Amygdala (tissue), 56 donors: ENCODE results near the gene CDH13.

Source experiments
- DNase-seq, 56 donors: peaks; one replicate each; lab custom pipeline; 2025; lab: John Stamatoyannopoulos, UW

The CDH13 gene

GRCh38 chr16:83603723-83604570 is 977.2 kb downstream of the CDH13 start:
- no peak for DNase-seq

DNA sequence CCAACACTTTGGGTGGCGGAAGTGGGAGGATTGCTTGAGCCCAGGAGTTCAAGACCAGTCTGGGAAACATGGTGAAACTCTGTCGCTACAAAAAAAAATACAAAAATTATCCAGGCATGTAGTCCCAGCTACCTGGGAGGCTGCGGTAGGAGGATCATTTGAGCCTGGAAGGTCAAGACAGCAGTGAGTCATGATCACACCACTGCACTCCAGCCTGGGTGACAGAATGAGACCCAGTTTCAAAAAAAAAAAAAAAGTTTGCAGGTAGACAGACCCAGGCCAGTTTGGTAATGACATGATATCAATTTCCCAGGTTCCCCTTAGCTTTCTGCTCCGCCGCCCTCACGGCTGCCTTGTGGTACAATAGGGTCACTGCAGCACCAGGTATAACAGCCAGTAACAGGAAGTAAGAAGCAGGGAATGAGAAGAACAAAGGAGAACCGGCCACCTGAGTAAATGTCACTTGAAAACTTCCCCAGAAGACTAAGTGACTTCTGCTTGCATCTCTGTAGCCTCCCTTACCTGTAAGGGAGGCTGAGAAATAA is 979.8 kb downstream of the CDH13 start:
- DNase-seq = no peak

- DNase-seq = no peak
These were observed 982.4 kb downstream of the CDH13 start for GRCh38 chr16:83609178-83609577.

DNA sequence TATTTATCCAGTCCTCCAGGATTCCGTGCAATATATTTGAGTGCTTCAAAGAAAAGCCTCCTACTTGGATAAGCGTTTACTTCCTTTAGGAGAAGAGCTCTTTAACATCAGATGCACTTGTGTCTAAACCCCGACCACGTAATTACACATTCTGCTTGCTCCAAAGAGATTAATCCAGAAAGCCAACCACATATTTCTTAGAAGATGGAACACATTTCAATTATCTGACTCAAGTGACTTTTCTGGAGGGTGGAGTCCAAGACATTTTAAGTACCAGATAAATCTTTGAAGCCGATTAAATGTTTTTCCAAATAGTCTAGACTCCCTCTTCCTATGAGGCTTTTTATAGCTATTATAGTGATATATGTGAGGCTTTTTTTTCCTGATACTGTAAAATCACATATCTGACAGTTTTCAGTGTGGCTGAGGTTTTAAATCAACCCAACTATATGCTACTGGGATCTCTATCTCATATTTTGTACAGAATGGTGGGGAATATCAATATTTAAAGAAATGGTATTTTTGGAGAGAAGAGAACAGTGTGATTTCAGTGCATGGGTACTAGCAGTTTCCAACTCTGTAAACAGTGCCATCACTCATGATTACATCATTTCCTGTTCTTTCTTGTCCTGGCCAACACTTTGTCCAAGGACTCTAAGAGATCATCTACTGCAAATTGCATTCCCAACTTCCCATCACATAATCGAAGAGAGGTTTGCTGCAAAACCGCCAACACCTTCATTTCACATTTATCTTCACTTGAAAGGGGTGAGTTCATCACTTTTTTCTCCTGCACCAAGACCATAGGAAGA is 988.6 kb downstream of the CDH13 start:
- no peak for DNase-seq

DNA sequence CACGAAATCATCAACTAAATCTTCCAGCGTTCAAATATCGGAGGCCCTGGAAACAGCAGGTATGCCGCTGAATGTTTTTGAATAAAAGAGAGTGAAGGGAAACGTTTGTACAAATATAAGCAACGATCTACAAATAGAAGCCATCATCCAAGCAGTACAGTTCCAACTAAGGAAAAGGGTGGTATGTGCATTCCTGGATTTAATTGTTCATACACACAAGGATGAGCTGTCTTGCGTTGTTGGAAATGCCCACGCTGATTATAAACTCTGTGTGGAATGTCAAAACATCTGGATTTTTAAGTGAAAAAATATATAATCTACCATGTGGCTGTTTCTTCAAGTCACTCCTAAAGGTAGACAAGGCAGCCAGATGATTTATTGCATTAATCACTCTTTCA is 989.2 kb downstream of the CDH13 start:
- DNase-seq = no peak

- DNase-seq = no peak
These were observed 992.8 kb downstream of the CDH13 start for GRCh38 chr16:83619381-83620150.

DNA sequence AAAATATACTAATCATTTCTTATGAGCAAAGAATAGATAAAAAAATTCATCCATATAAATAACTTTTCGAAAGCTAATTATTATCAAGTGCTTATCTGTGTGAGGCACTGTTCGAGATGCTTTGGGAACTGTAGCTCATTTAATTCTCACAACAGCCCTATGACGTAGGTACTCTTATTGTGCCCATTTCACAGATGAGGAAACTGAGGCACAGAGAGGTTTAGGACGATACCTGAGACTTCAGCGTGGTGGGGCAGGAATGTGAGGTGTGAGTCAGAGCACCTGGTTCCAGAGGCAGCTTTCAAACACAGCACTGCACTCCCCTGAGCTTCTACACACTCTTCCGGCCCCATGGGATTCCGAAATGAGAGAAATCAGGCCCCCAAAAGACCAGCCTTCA is 995.2 kb downstream of the CDH13 start:
- no peak for DNase-seq

DNA sequence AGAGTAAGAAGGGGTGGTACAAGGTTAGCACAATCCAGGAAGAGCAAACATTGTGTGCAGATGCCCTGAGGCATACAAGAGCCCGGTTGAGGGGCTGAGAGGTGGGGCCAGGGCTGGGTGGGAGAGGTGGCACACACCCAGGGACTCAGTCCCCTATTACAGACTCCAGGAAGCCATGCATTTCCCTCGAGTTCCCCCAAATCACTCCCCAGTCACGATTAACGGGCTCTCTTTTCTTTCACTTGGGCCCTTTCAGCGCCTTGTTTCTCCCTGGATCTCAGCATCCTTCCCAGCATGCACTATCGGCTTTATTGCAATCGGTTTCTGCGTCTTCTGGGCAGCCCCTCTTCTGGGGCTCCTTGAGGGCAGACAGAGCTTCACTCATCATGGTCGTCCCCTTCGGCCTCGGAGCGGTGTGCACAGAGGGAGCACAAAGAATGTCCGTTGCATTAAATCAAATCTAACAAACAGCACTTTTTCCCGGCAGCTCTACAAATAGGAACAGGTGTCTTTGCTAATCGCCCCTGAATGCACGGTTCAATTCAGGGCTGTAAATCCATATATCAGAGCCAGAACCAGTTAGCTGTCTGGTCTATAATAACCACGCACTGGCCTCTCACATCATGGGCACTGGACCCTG is 996.4 kb downstream of the CDH13 start:
- DNase-seq = no peak

DNA sequence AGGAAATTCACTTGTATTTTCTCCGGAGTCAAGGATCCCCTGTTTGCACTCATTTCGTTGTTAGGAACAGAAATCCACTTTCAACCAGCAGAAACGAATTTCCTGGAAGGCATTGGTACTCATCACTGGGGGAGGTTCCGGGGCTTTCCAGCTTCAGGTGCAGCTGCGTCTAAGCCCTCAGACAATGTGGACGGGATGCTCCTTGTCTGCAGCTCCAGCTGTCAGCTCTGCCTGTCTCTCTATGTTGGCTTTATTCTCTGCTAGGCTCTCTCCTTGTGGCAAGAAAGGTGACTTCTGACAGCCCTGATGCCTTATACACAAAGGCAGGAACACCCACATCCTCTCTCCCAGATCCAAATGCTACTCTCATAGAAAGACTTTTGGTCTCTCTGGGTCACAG is 997.1 kb downstream of the CDH13 start:
- DNase-seq = no peak

DNA sequence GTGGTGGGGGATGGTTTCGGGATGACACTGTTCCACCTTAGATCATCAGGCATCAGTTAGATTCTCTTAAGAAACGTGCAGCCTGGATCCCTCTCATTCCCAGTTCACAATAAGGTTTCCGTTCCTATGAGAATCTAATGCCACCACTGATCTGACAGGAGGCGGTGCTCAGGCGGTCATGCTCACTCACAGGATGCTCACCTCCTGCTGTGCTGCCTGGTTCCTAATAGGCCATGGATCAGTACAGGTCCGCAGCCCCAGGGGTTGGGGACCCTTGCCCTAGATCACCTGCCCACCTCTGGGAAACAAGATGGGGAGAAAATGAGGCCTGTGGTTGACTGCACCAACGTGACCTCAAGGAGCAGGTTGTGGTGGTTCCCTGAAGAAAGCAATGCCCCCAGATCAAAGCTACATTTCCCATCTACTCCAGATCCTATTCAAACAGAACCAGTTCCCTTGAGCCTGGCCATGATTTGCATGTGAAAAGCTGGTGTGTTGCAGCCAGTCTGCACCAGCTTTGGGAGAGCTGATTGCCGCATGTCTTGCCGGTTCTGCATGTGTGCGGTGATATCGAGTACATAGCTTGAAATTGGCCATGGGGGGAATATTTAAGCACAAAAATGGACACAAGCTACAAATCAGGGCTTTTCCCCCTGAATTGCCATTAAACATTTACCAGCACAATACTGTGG is 997.8 kb downstream of the CDH13 start:
- DNase-seq = no peak

GRCh38 chr16:83626204-83626603 is 999.4 kb downstream of the CDH13 start:
- DNase-seq = no peak

DNA sequence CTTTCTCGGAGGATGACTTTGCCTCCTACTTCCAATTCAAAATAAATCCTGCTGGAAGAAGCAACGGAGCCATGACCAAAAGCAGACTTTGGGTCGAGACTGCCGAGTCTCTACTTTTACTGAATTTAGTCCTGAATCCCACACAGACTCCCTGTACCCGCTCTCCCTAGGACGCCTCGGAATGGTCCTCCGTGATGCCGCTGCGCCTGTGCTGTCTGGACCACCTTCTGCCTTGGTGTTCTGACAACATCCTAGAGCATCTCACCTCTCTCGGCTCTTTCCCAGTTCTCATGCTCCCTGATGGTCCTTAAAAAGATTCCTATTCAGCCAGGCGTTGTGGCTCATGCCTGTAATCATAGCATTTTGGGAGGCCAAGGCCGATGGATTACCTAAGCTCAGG is 999.9 kb downstream of the CDH13 start:
- no peak for DNase-seq

- no peak for DNase-seq
These were observed 1001.2 kb downstream of the CDH13 start for GRCh38 chr16:83627996-83628395.

DNA sequence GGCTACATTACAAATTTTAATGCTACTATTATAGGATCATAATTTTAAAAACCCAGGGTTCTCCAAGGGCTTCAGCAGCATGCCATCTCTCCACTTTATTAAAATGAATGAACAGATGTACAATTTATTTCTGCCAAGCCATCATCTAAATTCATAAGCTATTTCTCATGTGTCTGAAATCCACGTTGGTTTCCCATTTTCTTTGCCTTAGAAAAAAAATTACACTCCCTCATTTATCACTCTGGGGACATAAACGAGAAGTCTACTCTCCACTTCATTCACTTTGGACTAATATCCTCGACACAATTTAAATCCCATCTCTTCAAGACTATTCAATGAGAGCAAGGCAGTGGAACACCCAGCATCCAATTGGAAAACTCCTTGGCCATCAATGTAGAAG is 1002.7 kb downstream of the CDH13 start:
- no peak for DNase-seq

DNA sequence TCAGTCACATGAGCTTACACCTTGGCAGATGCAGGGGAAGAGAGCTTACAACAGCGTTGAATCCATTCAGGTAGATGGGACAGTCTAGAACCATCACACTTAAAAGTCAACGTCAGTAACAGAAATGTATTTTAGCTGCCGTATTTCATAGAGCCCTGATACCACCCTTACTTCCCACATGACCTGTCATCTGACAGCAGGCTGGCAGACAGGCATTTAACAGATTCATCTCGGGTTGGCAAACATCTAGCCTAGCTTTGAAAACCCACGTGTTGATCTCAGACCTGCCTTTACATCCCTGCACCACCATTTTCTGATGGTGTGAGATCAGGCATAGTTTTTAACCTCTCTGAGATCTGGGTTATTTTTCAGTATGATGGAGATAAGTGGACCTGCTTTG is 1003.1 kb downstream of the CDH13 start:
- no peak for DNase-seq

DNA sequence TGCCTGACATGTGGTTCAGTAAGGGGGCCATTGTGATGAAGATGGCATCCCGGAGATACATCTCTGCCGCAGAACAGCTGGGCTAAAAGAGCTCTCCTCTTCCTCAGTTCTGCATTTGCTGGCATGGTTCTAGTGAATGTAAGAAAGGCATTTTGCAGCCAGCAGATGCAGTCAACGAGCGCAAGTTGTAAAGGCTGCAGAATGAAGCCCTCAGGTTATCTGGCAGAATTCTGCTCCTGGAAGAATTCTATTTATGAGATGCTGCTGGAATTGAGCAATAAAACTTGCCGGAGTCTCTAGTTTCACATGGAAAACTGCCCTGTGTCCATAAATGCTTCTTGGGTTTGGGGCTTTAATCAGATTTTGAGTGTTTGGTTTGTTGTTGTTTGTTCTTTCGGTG is 1004.2 kb downstream of the CDH13 start:
- DNase-seq = no peak

- no peak for DNase-seq
These were observed 1006.5 kb downstream of the CDH13 start for GRCh38 chr16:83633286-83633685.

GRCh38 chr16:83648347-83648746 is 1021.6 kb downstream of the CDH13 start:
- no peak for DNase-seq

GRCh38 chr16:83651871-83652270 is 1025.1 kb downstream of the CDH13 start:
- DNase-seq = no peak

GRCh38 chr16:83652943-83653342 is 1026.2 kb downstream of the CDH13 start:
- DNase-seq = no peak
